Adrenal gland (tissue), 12 donors: ENCODE data around the gene RNLS. TPM values are rescaled to one million over a fixed set of nuclear protein-coding genes. Genes with fewer than 3 reads are reported as not detected.

Experiments
- DNase-seq, 7 donors: peaks; one replicate each; pipeline ENCODE4 v3.0.0-alpha.2; 2019 to 2020
- H3K27ac ChIP-seq, 5 donors: fragments of 200-600 bp; sonication (generic) in 4 of 5; 1 replicate in 3 of 5; 2 replicates in 2 of 5; pipeline versions ENCODE4 v1.5.1 to v1.8.0; 2016 to 2020; ENCODE audit warnings: mild to moderate bottlenecking in 1 of 5
- H3K27me3 ChIP-seq: fragments of 200-600 bp; 2 replicates; pipeline ENCODE4 v1.8.0; 2021
- H3K36me3 ChIP-seq, 2 donors: fragments of 200-600 bp; replicated peaks in 1 of 2; 1 replicate in 1 of 2; 2 replicates in 1 of 2; pipeline versions ENCODE4 v1.5.1 to v1.8.0; 2018 to 2022
- H3K4me1 ChIP-seq, 2 donors: fragments of 200-600 bp; replicated peaks in 1 of 2; 1 replicate in 1 of 2; 2 replicates in 1 of 2; pipeline versions ENCODE4 v1.5.1 to v1.8.0; 2018 to 2021
- H3K4me3 ChIP-seq, 4 donors: fragments of 200-600 bp; sonication (generic) in 3 of 4; one replicate each; pipeline ENCODE4 v1.5.1; 2016 to 2018
- H3K9me3 ChIP-seq, 3 donors: fragments of 200-600 bp; sonication (generic) in 1 of 3; replicated peaks in 1 of 3; 1 replicate in 2 of 3; 2 replicates in 1 of 3; pipeline versions ENCODE4 v1.5.1 to v1.8.0; 2016 to 2021
- CTCF ChIP-seq, 6 experiments: fragments of 450-650 bp in 4 of 6; fragments of 200-600 bp in 2 of 6; sonication (generic) in 1 of 6; IDR thresholded peaks; 1 replicate in 5 of 6; 2 replicates in 1 of 6; pipeline versions ENCODE4 v1.5.1 to v1.8.0; 2016 to 2021; ENCODE audit warnings: antibody characterized with exemption in 6 of 6, mild to moderate bottlenecking in 2 of 6, moderate library complexity in 1 of 6
- POLR2A ChIP-seq, 2 donors: fragments of 450-650 bp; IDR thresholded peaks; one replicate each; pipeline ENCODE4 v1.6.1; 2017; ENCODE audit warnings: antibody characterized with exemption in 2 of 2, mild to moderate bottlenecking in 2 of 2, moderate library complexity in 1 of 2
- WGBS, 4 donors: extraction: QIAGEN DNeasy Blood & Tissue Kit in 2 of 4; methylation state at CpG; one replicate each; pipeline versions ENCODE4 v1.1.5 to v1.1.7; 2013 to 2017; 5-methylcytosine and 5-hydroxymethylcytosine counted together
- intact Hi-C, 2 donors: fragments of 100-400 bp; cut with DNase I; formaldehyde crosslinking; loops; one replicate each; pipeline versions ENCODE4 v1.14.1 to v1.15.0; 2022 to 2023
- polyA plus RNA-seq, 3 donors: library from polyadenylated mRNA; stranded (reverse); fragments of 200-250 nt in 2 of 3; fragments of 350-450 nt in 1 of 3; fragmentation: Illumina TruSeq in 1 of 3; extraction: RNeasy Lipid Tissue Mini Kit (QIAGEN cat#74804) in 1 of 3; gene quantifications; one replicate each; pipeline ENCODE4 v1.2.3, GENCODE V29; 2013 to 2014
- total RNA-seq, 9 donors: library from RNA; depleted of rRNA in 4 of 9; stranded (reverse); fragments of >200 nt in 4 of 9; fragments of 120-200 nt in 1 of 9; fragmentation: NEBNext Ultra II Directional in 1 of 9; extraction: Animal tissue kit (Norgen Biotek cat#: 25700) in 1 of 9; gene quantifications; one replicate each; pipeline versions ENCODE4 v1.1.0 to v1.2.4, GENCODE V29; 2013 to 2023
- donor health status: healthy with polysubstance abuse.
- donor health status: Bipolar disorder and iron deficiency.
- donor health status: DM: yes; HTN: yes; CAD: no.
- donor health status: DM: no; HTN: no; CAD: no.
- donor health status: DM: no; HTN: no; CAD: no.
- donor health status: DM: yes; HTN: yes; CAD: no.

The RNLS gene
- total and polyA plus RNA-seq, 12 donors: 7.2 to 51.3 (median 27.9) TPM

- intact Hi-C loops: no loop called here
- peaks cover 0 to 11% of the 10 kb centered on the region in 2 donors for H3K4me1 ChIP-seq
These were observed 291.6 kb downstream of the RNLS start for GRCh38 chr10:88291289-88292184.

GRCh38 chr10:88289342-88289741, 293.8 kb downstream of the RNLS start:
- Histone ChIP-seq H3K27ac (no peak overlapping the region), H3K36me3 (no peaks in the 10 kb centered on the region), H3K27me3 (no peaks in the 10 kb centered on the region), H3K4me1 (peaks cover 0 to 11% of the 10 kb centered on the region in 2 donors), H3K4me3 (no peak overlapping the region), H3K9me3 (no peaks in the 10 kb centered on the region)
- TF ChIP-seq CTCF (IDR thresholded peaks at IDR 0.05): no peak
- no peak for TF ChIP-seq POLR2A (IDR thresholded peaks at IDR 0.05)
- intact Hi-C loops: no loop called here
- DNase-seq: no peak

More at GRCh38 chr10:88291289-88292184, 291.6 kb downstream of the RNLS start:
- H3K36me3 ChIP-seq: no peaks in the 10 kb centered on the region
- H3K27ac ChIP-seq: no peak overlapping the region
- DNase-seq: no peak
- TF ChIP-seq POLR2A (IDR thresholded peaks at IDR 0.05) (no peak), CTCF (IDR thresholded peaks at IDR 0.05) (no peak)
- H3K4me3 ChIP-seq: no peak overlapping the region
- WGBS, 4 donors: 87 to 97% (median 92%) methylated on average over 4 of the region's 4 CpGs
- no peaks in the 10 kb centered on the region for H3K9me3 ChIP-seq
- no peaks in the 10 kb centered on the region for H3K27me3 ChIP-seq

DNA sequence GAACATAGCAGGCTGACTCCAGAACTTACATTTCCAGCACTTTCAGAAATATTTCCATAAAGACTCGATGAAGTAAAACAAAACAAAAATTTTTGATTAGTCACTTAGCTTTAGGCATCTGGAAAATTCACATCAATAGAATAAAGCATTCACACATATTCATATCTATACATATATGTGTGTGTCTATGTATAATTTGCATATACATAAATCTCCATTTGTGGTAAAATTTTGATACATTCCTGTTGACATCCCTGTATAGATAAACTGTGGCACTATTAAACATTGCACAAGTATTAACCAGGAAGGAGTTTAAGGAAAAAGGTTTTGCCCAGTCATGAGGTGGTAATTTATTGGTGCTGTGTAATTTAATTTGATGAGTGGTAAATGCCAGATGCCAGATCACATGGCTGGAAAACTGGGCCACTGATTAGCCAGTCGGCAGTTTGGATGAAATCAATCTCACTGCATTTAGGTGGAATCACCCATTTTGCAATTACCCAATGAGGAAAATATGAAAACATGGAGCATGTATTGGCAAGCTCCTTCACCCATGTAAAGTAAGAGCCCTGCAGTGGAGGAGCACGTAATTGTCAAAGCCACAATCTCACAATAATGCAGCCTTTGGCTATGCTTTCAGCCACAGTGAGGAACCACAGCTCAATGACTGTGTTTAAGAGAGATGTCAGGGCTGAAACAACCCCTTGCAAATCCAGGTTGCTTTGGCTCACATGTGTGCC, 294.6 kb downstream of the RNLS start:
- Histone ChIP-seq H3K27me3 (no peaks in the 10 kb centered on the region), H3K4me1 (peaks cover 0 to 11% of the 10 kb centered on the region in 2 donors), H3K36me3 (no peaks in the 10 kb centered on the region), H3K9me3 (no peaks in the 10 kb centered on the region), H3K4me3 (no peak overlapping the region), H3K27ac (no peak overlapping the region)
- TF ChIP-seq POLR2A (IDR thresholded peaks at IDR 0.05) (no peak), CTCF (IDR thresholded peaks at IDR 0.05) (no peak)
- intact Hi-C loops: no loop called here
- WGBS, 4 donors: 88 to 92% (median 91%) methylated on average over 3 of the region's 3 CpGs
- peak in 1 of 7 donors; percentile 64 for DNase-seq

GRCh38 chr10:88286030-88286429, 297.1 kb downstream of the RNLS start:
- no peak overlapping the region for H3K27ac ChIP-seq
- no peaks in the 10 kb centered on the region for H3K27me3 ChIP-seq
- H3K9me3 ChIP-seq: no peaks in the 10 kb centered on the region
- intact Hi-C loops: no loop called here
- no peak for TF ChIP-seq CTCF (IDR thresholded peaks at IDR 0.05)
- no peak for TF ChIP-seq POLR2A (IDR thresholded peaks at IDR 0.05)
- H3K36me3 ChIP-seq: no peaks in the 10 kb centered on the region
- 96 to 100% (median 100%) methylated on average over 1 of the region's 1 CpG for WGBS, 4 donors
- peaks cover 0 to 17% of the 10 kb centered on the region in 2 donors for H3K4me1 ChIP-seq
- H3K4me3 ChIP-seq: no peak overlapping the region
- DNase-seq: no peak
